ENCODE results near the gene PRLH. TPM values are rescaled to one million over a fixed set of nuclear protein-coding genes. Genes with fewer than 3 reads are reported as not detected.

Gene PRLH
- total RNA-seq, 1 donor: not detected

DNA sequence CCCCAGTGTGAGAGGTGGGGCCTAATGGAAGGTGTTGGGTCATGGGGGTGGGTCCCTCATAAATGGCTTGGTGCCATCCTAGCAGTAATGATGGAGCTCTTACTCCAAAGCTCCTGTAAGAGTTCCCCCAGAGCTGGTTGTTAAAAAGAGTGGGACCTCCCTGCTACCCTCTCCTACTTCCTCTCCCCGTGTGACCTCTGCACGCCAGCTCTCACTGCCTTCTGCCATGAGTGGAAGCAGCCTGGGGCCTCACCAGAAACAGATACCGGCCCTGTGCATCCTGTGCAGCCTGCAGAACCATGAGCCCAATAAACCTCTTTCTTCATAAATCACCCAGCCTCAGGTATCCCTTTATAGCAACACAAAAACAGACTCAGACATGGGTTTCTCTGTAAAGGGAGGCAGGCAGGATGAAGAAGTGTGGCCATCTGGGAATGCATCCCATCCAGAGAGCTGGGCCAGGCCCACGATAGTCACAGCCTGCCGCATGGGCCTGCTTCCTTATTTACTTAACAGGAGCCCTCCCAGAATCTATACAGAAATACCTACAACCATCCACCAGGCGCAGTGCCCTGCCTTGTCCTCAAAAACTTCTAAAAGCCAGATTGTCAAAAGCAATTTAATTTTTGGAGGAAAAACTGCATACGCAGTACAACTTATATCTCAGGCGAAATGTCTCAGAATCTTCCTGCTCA is 7.5 kb downstream of the PRLH start:
- no peak for DNase-seq (ENCODE audit: low read depth)
- H3K4me3 ChIP-seq (ENCODE audit: low read depth, low read length): no peak overlapping the region
- TF ChIP-seq, protein P1, sequence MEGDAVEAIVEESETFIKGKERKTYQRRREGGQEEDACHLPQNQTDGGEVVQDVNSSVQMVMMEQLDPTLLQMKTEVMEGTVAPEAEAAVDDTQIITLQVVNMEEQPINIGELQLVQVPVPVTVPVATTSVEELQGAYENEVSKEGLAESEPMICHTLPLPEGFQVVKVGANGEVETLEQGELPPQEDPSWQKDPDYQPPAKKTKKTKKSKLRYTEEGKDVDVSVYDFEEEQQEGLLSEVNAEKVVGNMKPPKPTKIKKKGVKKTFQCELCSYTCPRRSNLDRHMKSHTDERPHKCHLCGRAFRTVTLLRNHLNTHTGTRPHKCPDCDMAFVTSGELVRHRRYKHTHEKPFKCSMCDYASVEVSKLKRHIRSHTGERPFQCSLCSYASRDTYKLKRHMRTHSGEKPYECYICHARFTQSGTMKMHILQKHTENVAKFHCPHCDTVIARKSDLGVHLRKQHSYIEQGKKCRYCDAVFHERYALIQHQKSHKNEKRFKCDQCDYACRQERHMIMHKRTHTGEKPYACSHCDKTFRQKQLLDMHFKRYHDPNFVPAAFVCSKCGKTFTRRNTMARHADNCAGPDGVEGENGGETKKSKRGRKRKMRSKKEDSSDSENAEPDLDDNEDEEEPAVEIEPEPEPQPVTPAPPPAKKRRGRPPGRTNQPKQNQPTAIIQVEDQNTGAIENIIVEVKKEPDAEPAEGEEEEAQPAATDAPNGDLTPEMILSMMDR (IDR thresholded peaks at IDR 0.05; ENCODE audit: insufficient read depth, low read length): no peak

DNA sequence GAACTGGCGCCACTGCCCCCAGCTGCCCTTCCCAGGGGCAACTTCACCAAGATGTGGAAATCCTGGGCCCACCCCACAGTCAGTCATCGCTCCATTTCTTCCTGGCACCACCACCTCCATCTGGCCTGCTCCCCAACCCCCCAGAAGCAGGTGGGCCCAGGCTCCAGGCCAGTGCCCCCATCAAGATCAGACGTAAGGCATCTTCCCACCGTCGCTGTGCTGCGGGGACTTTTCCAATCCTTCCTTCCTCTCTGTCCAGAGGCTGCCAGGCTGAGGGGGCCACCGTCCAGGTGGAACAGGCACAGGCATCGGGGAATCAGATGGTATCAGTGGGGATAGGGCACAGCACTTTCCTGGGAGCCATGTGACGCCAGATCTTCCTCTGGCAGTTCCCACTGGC is 8.1 kb downstream of the PRLH start:
- no peak overlapping the region for H3K4me3 ChIP-seq (ENCODE audit: low read depth, low read length)
- TF ChIP-seq, protein P1 (IDR thresholded peaks at IDR 0.05; ENCODE audit: insufficient read depth, low read length): no peak
- DNase-seq (ENCODE audit: low read depth): no peak

DNA sequence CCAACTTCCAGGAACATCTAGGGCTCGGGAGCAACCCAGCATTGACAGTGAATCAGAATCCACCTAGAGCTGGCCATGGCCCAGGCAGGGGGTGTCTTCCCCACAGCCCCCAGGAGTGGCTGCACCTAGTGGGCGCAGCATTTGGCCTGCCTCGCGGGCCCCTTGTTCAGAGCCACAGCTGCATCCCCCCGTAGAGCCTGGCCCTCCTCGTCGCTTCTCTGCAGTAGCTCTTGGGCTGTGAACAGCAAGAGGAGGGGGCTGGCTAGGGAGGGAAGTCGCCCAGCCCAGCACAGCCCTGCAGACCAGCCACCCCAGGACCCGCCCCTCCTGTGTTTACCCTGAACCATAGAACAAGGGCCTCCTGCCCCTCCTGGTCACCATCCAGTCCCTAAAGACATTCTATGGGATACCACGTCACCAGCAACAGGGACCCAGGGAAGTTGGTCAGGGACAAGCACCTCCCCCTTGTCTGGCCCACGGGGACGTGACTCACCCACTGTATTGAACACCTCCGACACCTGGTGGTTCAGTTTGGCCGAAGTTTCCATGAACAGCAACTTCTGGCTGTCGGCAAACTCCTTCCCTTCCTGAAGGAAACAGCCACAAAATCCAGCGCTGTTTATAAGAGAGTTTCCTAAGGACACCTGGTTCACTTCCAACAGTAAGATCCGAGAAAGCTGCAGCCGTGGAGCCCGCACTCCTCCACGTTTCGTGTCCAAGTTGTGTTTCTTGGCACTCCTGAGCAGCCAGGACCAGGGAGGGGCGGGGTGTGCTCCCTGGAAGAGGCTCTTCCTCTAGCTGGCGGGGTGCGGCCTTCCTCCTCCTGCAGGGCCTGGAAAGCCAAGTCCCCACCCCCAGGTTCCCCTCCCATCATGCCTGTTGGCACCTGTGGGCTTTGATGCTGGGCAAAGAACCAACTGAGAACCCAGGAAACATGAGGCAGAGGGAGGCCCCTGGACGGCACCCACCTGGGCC is 8.8 kb downstream of the PRLH start:
- DNase-seq (ENCODE audit: low read depth): peak; percentile 28
- no peak overlapping the region for H3K4me3 ChIP-seq (ENCODE audit: low read depth, low read length)
- TF ChIP-seq, protein P1 (IDR thresholded peaks at IDR 0.05; ENCODE audit: insufficient read depth, low read length): no peak

- H3K4me3 ChIP-seq (ENCODE audit: low read depth, low read length): no peak overlapping the region
- TF ChIP-seq, protein P1 (IDR thresholded peaks at IDR 0.05; ENCODE audit: insufficient read depth, low read length): no peak
- DNase-seq (ENCODE audit: low read depth): no peak
Observed at GRCh38 chr2:237575869-237576862, 9.8 kb downstream of the PRLH start.

DNA sequence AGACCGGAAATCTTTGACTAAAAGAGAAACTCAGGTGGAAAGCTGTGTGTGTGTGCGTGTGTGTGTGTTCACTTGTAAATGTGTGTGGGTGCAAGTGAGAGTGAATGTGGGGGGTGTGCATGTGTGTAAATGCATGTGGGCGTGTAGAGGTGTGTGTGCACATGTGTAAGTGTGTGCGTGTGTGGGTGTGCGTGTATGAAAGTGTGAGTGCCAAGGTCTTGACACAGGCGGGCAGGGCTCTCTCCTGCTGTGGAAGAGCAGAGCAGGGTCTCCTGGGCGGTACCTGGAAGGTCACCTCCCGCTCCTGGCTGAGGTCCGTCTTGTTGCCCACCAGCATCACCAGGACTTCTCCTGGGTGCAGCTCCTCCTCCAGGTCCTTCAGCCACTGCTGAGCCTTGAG is 10.6 kb downstream of the PRLH start:
- no peak for DNase-seq (ENCODE audit: low read depth)
- TF ChIP-seq, protein P1 (IDR thresholded peaks at IDR 0.05; ENCODE audit: insufficient read depth, low read length): no peak

GRCh38 chr2:237577458-237577857 is 11.1 kb downstream of the PRLH start:
- TF ChIP-seq, protein P1 (IDR thresholded peaks at IDR 0.05; ENCODE audit: insufficient read depth, low read length): no peak
- DNase-seq (ENCODE audit: low read depth): no peak
- no peak overlapping the region for H3K4me3 ChIP-seq (ENCODE audit: low read depth, low read length)

More for the DNA sequence above, 10.6 kb downstream of the PRLH start:
- H3K4me3 ChIP-seq (ENCODE audit: low read depth, low read length): no peak overlapping the region

All from fibroblast of the aortic adventitia (primary cell).